Endodermal cell (in vitro differentiated cells): ENCODE measurements around the gene PSAP. TPM values are rescaled to one million over a fixed set of nuclear protein-coding genes. Genes with fewer than 3 reads are reported as not detected.
"Not testable (repeated sequence)": the region's sequence is repeated elsewhere in the genome, so short reads cannot be mapped to it uniquely, and the experiment has no call there.

Source experiments
- DNase-seq: peaks from one replicate; pipeline ENCODE4 v3.0.0-alpha.2; 2017
- H3K27ac ChIP-seq: 2 replicates; pipeline ENCODE4 v1.5.1; 2013; ENCODE audit warnings: mild to moderate bottlenecking, low read depth, low read length, moderate library complexity
- H3K27me3 ChIP-seq: 2 replicates; pipeline ENCODE4 v1.6.1; 2013; ENCODE audit warnings: mild to moderate bottlenecking, low read length, moderate library complexity; ENCODE audit not compliant: insufficient read depth, control insufficient read depth, poor library complexity, severe bottlenecking
- H3K36me3 ChIP-seq: 2 replicates; pipeline ENCODE4 v1.7.0; 2013; ENCODE audit warnings: mild to moderate bottlenecking, low read length, moderate library complexity; ENCODE audit not compliant: control insufficient read depth, insufficient read depth
- H3K4me1 ChIP-seq: one replicate; pipeline ENCODE4 v1.7.0; 2013; ENCODE audit warnings: low read length; ENCODE audit not compliant: control insufficient read depth, insufficient read depth
- H3K4me3 ChIP-seq: 2 replicates; pipeline ENCODE4 v1.5.1; 2013; ENCODE audit warnings: mild to moderate bottlenecking, low read length, moderate library complexity
- H3K9ac ChIP-seq: 2 replicates; pipeline ENCODE4 v1.6.1; 2013; ENCODE audit warnings: mild to moderate bottlenecking, low read length, moderate library complexity; ENCODE audit not compliant: poor library complexity, severe bottlenecking; ENCODE audit errors: extremely low read depth
- H3K9me3 ChIP-seq: 2 replicates; pipeline ENCODE4 v1.6.1; 2013; ENCODE audit warnings: mild to moderate bottlenecking, low read length, moderate library complexity; ENCODE audit not compliant: control insufficient read depth
- H3K27ac Mint-ChIP-seq: 2 replicates; pipeline ENCODE4 v1.8.0; 2020; ENCODE audit warnings: mixed read lengths
- H3K27me3 Mint-ChIP-seq: 2 replicates; pipeline ENCODE4 v1.8.0; 2021; ENCODE audit warnings: mild to moderate bottlenecking, mixed read lengths; ENCODE audit not compliant: insufficient read depth
- H3K36me3 Mint-ChIP-seq: 2 replicates; pipeline ENCODE4 v1.8.0; 2020; ENCODE audit warnings: low read depth, mixed read lengths
- H3K4me1 Mint-ChIP-seq: 2 replicates; pipeline ENCODE4 v1.8.0; 2020; ENCODE audit warnings: mixed read lengths
- H3K4me3 Mint-ChIP-seq: 2 replicates; pipeline ENCODE4 v1.8.0; 2020; ENCODE audit warnings: mild to moderate bottlenecking, moderate library complexity, mixed read lengths
- H3K9me3 Mint-ChIP-seq: 2 replicates; pipeline ENCODE4 v1.8.0; 2020; ENCODE audit warnings: mild to moderate bottlenecking, mixed read lengths
- CTCF ChIP-seq: fragments of 200-600 bp; sonication (generic); conservative IDR thresholded peaks from 2 replicates; pipeline ENCODE4 v1.5.0; 2021; ENCODE audit warnings: antibody characterized with exemption, mild to moderate bottlenecking
- WGBS, 2 experiments: methylation state at CpG; one replicate each; pipeline versions ENCODE4 v1.1.5 to v1.1.7; 2013; ENCODE audit warnings: missing lambda C conversion rate in 2 of 2, mixed read lengths in 1 of 2; ENCODE audit not compliant: insufficient coverage in 1 of 2, insufficient read length in 1 of 2; 5-methylcytosine and 5-hydroxymethylcytosine counted together
- total RNA-seq, 2 donors: library from RNA; stranded (reverse); fragmentation: NEBNext Ultra II Directional in 1 of 2; extraction: Animal tissue kit (Norgen Biotek cat#: 25700) in 1 of 2; gene quantifications; 2 replicates in 1 of 2; 3 replicates in 1 of 2; pipeline ENCODE4 v1.2.1, GENCODE V29; 2021

The PSAP gene
- total RNA-seq, 2 donors from 2014 or later = 456 to 549 TPM

DNA sequence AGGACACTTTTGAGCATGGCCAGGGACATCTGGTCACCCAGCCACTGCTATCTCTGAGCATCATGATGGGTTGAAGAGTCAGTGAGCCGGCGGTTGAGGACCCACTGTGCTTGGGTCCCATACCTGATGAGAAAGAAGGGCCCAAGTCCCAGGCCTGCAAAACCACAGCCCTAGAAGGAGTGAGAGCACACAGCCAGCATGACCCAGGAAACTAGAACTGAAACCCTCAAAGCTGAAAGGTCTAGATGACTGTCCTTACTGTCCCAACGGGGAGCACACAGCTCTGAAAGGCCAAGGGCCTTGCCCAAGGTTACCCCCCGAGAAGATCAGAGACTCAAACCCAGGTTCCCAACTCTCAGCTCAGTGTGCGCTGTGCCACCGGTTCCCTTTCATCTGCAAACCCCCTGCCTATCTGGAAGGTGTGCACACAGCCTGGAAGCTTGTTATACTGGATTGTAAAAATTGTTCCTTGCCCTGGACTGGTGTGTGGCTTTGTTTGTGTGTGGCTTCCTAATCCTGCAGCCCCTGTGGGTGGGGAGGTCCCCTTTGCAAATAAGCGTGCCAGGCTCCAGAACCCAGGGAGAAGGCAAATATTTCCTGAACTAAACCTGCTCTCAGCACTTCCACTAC is 22.6 kb upstream of the PSAP start:
- H3K4me3 ChIP-seq = no peak overlapping the region
- H3K27ac ChIP-seq = no peak overlapping the region
- 84 to 92% methylated on average over 4 to 7 of the region's 7 CpGs for WGBS, 2 experiments
- H3K9me3 ChIP-seq = no peaks in the 10 kb centered on the region
- peaks cover 2% of the 10 kb centered on the region for H3K4me1 ChIP-seq
- Mint-ChIP-seq H3K36me3 (no peaks in the 10 kb centered on the region), H3K9me3 (peaks cover 27% of the 10 kb centered on the region), H3K4me1 (peaks cover 9% of the 10 kb centered on the region), H3K27ac (no peak overlapping the region), H3K27me3 (no peaks in the 10 kb centered on the region), H3K4me3 (no peak overlapping the region)
- no peaks in the 10 kb centered on the region for H3K27me3 ChIP-seq
- H3K36me3 ChIP-seq = no peaks in the 10 kb centered on the region
- peak; percentile 12 for DNase-seq
- H3K9ac ChIP-seq = no peak overlapping the region
- TF ChIP-seq CTCF = no peak

DNA sequence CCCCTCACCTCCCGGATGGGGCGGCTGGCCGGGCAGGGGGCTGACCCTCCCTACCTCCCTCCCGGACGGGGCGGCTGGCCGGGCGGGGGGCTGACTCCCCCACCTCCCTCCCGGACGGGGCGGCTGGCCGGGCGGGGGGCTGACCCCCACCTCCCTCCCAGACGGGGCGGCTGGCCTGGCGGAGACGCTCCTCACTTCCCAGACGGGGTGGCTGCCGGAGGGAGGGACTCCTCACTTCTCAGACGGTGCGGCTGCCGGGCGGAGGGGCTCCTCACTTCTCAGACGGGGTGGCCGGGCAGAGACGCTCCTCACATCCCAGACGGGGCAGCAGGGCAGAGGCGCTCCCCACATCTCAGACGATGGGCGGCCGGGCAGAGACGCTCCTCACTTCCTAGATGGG is 18.6 kb upstream of the PSAP start:
- not testable (repeated sequence) for H3K27me3 Mint-ChIP-seq, H3K36me3 Mint-ChIP-seq, H3K4me1 Mint-ChIP-seq, H3K27ac ChIP-seq, H3K9me3 ChIP-seq, H3K4me3 ChIP-seq, DNase-seq, H3K27me3 ChIP-seq, H3K36me3 ChIP-seq, H3K4me1 ChIP-seq, H3K4me3 Mint-ChIP-seq, H3K9ac ChIP-seq, H3K27ac Mint-ChIP-seq
- H3K9me3 Mint-ChIP-seq = peaks cover 13% of the 10 kb centered on the region
- 94 to 95% methylated on average over 4 to 30 of the region's 32 CpGs for WGBS, 2 experiments

GRCh38 chr10:71868192-71868697 is 17.2 kb upstream of the PSAP start:
- Histone ChIP-seq H3K4me3 (no peak overlapping the region), H3K27me3 (no peaks in the 10 kb centered on the region)

More at GRCh38 chr10:71868192-71868697, 17.2 kb upstream of the PSAP start:
- Histone ChIP-seq H3K9ac (no peak overlapping the region), H3K27ac (no peak overlapping the region), H3K36me3 (no peaks in the 10 kb centered on the region), H3K4me1 (no peaks in the 10 kb centered on the region), H3K9me3 (no peaks in the 10 kb centered on the region)
- 93 to 95% methylated on average over 3 to 5 of the region's 5 CpGs for WGBS, 2 experiments
- no peak for DNase-seq
- Mint-ChIP-seq H3K9me3 (peaks cover 12% of the 10 kb centered on the region), H3K36me3 (peaks cover 2% of the 10 kb centered on the region), H3K27me3 (no peaks in the 10 kb centered on the region), H3K4me3 (no peak overlapping the region), H3K27ac (no peak overlapping the region), H3K4me1 (no peaks in the 10 kb centered on the region)
- no peak for TF ChIP-seq CTCF
